ENCODE results near the gene FLVCR2. TPM values are rescaled to one million over a fixed set of nuclear protein-coding genes. Genes with fewer than 3 reads are reported as not detected.
A peak's percentile ranks its signal among the peaks of the same experiment; 100 is the strongest.

Gene FLVCR2
- total and polyA plus RNA-seq, 12 donors: 0.95 to 11.3 (median 2.9) TPM

DNA sequence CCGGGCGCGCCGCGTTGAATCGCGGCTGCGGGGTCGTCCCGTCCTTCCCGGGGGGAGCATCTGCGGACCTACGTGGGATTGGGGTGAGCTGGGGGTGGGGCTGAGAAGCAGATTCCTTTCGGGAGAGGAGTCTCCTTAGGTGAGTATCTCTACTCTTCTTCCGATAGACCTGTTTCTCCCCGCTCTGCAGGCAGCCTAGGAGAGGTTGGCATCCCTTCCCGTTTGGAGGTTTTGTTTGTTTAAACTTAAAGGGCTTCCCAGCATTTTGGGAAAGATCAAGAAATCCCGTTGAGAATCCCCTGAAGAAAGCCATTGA, 83.0 kb downstream of the FLVCR2 start:
- H3K27ac ChIP-seq: peak overlapping the region in 9 of 10 donors; percentile 74 to 93 (median 86)
- 0 to 1% methylated on average over 18 of the region's 18 CpGs for WGBS, 2 donors
- intact Hi-C loops (cut with DNase I): no loop called here
- TF ChIP-seq, protein P1, sequence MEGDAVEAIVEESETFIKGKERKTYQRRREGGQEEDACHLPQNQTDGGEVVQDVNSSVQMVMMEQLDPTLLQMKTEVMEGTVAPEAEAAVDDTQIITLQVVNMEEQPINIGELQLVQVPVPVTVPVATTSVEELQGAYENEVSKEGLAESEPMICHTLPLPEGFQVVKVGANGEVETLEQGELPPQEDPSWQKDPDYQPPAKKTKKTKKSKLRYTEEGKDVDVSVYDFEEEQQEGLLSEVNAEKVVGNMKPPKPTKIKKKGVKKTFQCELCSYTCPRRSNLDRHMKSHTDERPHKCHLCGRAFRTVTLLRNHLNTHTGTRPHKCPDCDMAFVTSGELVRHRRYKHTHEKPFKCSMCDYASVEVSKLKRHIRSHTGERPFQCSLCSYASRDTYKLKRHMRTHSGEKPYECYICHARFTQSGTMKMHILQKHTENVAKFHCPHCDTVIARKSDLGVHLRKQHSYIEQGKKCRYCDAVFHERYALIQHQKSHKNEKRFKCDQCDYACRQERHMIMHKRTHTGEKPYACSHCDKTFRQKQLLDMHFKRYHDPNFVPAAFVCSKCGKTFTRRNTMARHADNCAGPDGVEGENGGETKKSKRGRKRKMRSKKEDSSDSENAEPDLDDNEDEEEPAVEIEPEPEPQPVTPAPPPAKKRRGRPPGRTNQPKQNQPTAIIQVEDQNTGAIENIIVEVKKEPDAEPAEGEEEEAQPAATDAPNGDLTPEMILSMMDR (IDR thresholded peaks at IDR 0.05): no peak
- peaks cover 0 to 46% (median 14%) of the 10 kb centered on the region in 9 donors for H3K4me1 ChIP-seq
- H3K9me3 ChIP-seq: no peaks in the 10 kb centered on the region
- DNase-seq (no peak), ATAC-seq (peak in 2 of 8 donors; percentile 1 to 13)
- H3K36me3 ChIP-seq: peaks cover 0 to 45% (median 0%) of the 10 kb centered on the region in 9 donors
- no peaks in the 10 kb centered on the region for H3K27me3 ChIP-seq
- peak overlapping the region; percentile 66 to 97 (median 89) for H3K4me3 ChIP-seq

DNA sequence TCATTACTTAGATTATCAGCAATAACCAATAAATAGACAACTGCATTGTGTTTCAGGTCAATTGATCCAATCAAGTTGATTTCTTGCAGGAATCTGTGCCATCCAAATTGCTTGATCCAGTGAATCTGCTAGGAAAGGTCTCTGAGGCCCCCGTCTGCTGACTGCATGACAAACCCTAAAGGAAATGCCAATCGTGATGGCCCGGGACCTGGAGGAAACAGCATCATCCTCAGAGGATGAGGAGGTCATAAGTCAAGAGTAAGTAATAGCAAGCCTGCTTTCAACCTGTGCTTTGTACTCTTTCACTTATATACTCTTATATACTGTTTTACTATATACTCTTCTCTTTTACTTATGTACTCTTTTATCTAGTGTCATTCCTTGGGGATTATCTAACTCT, 84.5 kb downstream of the FLVCR2 start:
- H3K36me3 ChIP-seq: peaks cover 0 to 37% (median 0%) of the 10 kb centered on the region in 9 donors

DNA sequence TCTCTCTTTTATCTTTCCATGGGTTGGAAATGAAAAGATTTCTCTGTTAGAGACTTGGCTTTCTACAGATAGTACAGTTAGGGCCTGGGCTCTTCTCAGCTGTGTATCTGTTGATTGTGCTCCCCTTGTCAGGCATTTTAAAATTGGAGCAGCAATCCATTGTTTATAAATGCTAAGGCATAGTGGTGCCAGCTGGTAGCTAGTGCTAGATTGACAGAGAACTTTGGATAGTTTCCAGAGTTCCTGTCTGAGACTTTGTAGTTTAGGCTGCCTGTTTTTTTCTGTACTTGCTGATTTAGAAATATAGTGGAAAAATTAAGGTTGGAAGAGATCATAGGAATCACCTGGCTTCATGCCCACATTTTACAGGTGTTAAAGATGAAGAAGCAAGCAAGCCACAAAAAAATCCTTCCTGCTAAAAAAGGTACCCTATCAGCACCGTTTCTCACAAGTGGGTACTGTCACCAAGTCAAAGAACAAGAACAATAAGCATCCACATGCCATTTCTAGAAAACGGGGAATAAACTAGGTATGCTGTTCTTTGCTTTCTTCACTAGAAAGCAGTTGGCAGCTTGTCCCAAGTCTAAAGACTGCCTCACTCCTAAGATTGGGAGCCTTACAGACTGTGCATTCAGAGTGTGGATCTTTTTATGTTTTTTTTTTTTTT, 88.8 kb downstream of the FLVCR2 start:
- peak in 5 of 8 donors; percentile 41 to 71 (median 57) for ATAC-seq
- 52 to 64% methylated on average over 2 of the region's 2 CpGs for WGBS, 2 donors
- TF ChIP-seq, protein P1 (IDR thresholded peaks at IDR 0.05): no peak
- Histone ChIP-seq H3K36me3 (peaks cover 0 to 69% (median 7%) of the 10 kb centered on the region in 9 donors), H3K4me3 (no peak overlapping the region), H3K27me3 (no peaks in the 10 kb centered on the region), H3K9me3 (peaks cover 0 to 8% (median 0%) of the 10 kb centered on the region in 11 donors), H3K4me1 (peaks cover 0 to 17% (median 4%) of the 10 kb centered on the region in 9 donors), H3K27ac (no peak overlapping the region)
- no peak for DNase-seq
- intact Hi-C loops (cut with DNase I): no loop called here

More for the DNA sequence above, 84.5 kb downstream of the FLVCR2 start:
- Histone ChIP-seq H3K27me3 (no peaks in the 10 kb centered on the region), H3K4me3 (no peak overlapping the region), H3K9me3 (no peaks in the 10 kb centered on the region), H3K27ac (no peak overlapping the region), H3K4me1 (peaks cover 0 to 44% (median 15%) of the 10 kb centered on the region in 9 donors)
- 59 to 60% methylated on average over 3 of the region's 3 CpGs for WGBS, 2 donors
- DNase-seq (no peak), ATAC-seq (no peak)
- intact Hi-C loops (cut with DNase I): no loop called here
- TF ChIP-seq, protein P1 (IDR thresholded peaks at IDR 0.05): no peak

DNA sequence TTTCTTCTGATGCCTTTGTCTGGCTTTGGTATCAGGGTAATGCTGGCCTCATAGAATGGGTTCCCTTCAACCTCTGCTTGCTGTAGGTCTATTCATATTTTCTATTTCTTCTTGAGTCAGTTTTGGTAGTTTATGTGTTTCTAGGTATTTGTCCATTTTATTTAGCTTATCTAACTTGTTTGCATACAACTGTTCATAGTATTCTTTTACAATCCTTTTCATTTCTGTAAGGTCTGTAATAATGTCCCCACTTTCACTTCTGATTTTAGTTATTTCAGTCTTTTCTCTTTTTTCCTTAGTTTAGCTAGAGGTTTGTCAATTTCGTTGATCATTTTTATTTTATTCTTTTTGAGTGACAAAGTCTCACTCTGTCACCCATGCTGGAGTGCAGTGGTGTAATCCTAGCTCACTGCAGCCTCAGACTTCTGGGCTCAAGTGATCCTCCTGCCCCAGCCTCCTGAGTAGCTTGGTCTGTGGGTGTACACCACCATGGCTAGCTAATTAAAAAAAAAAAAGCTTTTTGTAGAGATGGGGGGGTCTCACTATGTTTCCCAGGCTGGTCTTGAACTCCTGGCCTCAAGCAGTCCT, 94.3 kb downstream of the FLVCR2 start:
- Histone ChIP-seq H3K27me3 (no peaks in the 10 kb centered on the region), H3K27ac (no peak overlapping the region), H3K9me3 (peaks cover 0 to 15% (median 0%) of the 10 kb centered on the region in 11 donors), H3K4me1 (no peaks in the 10 kb centered on the region), H3K4me3 (no peak overlapping the region), H3K36me3 (peaks cover 0 to 58% (median 7%) of the 10 kb centered on the region in 9 donors)
- no peak for DNase-seq
- intact Hi-C loops (cut with DNase I): no loop called here
- ATAC-seq: no peak
- 92 to 95% methylated on average over 1 of the region's 1 CpG for WGBS, 2 donors
- TF ChIP-seq, protein P1 (IDR thresholded peaks at IDR 0.05): no peak
